NCI-H187 treated with DMSO at 0.1 percent for 48 hours (cell line): ENCODE measurements around the gene PRKD1.
"Not testable (repeated sequence)": the region's sequence is repeated elsewhere in the genome, so short reads cannot be mapped to it uniquely, and the experiment has no call there.

Experiments
- DNase-seq: peaks from one replicate; lab custom pipeline; 2025; lab: John Stamatoyannopoulos, UW

The PRKD1 gene

DNA sequence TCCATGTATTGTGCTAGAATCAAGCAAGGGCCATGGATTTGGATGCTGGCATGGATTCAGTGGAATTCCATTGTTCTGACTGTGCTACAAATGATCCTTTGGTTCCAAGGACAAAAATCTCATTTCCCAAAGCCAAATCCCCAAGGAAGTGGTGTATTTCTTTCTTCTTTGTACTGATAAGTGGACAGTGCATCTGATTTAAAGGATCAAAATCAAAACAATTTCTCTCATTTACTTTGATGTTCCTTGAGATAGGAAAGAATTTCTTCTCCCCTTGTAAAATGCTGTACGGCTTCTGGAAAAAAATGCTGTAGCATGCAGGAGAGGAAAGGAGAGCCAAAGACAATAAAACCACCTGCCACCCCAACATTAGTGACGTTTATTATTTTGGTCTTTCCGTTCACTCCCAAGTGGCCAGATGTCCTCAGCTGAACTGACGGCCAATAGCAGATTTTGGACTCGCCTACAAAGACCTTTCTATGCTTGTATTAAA, 185.7 kb downstream of the PRKD1 start:
- no peak for DNase-seq

DNA sequence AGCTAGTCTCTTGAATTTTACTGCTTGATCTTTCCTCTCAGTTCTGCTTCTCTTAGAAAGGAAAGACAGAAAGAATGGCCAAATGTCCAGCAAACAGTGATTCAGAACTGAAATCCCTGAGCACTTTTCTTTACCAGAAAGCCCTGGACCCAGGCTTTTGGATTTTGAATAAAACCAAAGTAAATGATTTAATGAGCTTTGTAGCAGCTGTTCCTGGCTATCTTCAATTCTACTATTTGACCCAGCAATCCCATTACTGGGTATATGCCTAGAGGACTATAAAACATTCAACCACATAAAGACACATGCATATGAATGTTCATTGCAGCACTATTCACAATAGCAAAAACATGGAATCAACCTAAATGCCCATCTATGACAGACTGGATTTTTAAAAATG, 187.2 kb downstream of the PRKD1 start:
- no peak for DNase-seq

DNA sequence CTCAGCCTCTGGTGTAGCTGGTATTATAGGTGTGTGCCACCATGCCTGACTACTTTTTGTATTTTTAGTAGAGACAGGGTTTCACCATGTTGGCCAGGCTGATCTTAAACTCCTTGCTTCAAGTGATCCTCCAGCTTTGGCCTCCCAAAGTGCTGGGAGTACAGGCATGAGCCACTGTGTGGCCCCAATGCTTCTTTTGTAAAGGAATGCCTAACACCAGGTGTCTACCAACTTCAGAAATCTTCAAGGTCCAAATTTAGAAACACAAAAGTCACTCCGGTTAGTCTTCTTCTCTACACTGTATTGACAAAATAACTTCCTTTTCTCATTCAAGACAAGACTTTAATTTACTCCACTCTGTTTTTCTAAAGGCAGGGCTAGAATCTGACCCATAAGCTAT, 188.7 kb downstream of the PRKD1 start:
- DNase-seq: no peak

DNA sequence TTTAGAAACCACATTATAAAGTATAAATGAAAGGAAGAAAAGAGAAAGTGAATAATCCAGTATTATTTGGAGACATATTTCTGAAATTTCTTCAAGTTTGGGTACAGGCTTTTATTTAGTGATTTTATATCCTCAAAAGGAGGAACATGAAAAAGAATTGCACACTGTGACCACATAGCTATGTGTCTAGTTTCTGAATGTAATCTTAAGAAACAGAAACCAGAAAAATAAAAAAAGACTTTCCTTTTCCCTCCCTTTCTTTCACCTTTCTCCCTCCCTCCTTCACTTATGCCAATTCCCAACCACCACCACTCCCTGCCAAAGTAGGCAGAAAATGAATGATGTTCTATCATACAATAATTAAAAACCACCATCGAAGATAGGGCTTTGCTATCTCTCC, 189.6 kb downstream of the PRKD1 start:
- DNase-seq: no peak

DNA sequence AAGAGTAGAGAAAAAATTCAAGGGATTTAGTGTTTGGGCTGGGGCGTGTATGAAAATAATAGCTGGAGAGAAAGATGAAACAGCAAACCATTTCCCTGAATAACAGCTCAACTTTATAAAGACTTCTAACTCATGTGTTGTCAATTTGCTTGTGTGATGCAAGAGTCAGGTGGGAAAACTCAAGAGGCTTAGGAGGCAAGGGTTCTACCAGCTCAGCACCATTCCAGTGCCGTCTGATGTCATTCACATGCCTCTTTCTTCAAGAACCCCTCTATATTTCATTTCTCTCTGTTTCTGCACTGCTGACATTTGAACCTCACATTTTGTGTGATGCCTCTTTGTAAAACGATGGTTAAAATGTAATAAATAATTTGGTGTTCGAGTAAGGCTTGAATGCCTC, 192.2 kb downstream of the PRKD1 start:
- DNase-seq: no peak

DNA sequence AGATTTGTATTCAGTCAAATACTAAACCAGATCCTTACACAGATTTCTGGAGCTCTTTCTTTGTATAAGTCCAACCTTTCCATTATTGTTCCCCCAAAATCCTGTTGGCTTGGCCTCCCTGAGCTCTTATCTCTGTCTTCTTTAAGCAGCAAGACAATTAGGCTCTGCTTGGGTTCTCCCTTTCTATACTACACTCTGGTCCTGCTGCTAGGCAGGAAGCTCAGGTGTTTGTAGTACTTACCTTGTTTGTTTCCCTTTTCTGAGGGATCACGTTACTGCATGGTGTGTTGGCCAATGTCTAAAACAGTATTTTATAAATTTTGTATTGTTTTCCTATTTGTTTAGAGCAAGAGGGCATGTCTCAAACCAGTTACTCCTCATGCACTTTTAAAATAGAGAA, 192.9 kb downstream of the PRKD1 start:
- no peak for DNase-seq

DNA sequence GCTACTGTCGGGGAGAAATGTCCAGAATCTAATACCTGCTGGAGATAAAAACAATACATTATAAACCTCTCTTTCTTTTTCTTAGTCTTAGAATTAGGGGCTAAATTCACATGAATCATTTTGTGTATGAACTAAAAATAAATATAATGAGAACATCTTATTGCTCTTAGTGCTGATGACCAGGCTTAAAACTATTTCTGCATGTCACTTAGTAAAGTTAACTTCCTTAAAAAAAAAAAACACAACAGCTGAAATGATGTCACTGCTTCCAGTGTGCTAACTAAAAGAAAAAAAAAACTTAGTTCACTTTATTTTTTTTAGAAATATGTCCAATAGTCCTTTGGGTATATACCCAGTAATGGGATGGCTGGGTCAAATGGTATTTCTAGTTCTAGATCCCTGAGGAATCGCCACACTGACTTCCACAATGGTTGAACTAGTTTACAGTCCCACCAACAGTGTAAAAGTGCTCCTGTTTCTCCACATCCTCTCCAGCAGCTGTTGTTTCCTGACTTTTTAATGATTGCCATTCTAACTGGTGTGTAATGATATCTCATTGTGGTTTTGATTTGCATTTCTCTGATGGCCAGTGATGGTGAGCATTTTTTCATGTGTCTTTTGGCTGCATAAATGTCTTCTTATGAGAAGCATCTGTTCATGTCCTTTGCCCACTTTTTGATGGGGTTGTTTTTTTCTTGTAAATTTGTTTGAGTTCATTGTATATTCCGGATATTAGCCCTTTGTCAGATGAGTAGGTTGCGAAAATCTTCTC, 200.9 kb downstream of the PRKD1 start:
- DNase-seq: not testable (repeated sequence)

DNA sequence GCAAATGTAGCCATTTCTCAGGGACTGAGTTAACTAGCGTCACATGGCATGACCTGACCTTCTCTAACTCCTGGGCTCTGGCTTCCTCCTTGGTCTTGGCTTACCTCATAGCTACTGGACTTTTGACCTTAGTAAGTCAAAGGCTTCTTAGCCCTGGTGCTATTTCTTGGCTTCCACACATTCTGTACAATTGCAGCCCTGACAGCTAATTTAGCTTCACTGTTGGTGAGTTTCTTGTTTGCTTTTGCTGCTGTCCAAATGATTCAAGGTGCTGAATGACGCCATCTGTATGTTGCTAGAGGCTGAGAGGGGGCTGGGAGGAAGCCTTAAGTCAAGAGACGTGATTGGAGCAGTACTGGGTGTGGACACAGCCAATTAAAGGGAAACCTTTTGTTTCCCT, 202.7 kb downstream of the PRKD1 start:
- no peak for DNase-seq

DNA sequence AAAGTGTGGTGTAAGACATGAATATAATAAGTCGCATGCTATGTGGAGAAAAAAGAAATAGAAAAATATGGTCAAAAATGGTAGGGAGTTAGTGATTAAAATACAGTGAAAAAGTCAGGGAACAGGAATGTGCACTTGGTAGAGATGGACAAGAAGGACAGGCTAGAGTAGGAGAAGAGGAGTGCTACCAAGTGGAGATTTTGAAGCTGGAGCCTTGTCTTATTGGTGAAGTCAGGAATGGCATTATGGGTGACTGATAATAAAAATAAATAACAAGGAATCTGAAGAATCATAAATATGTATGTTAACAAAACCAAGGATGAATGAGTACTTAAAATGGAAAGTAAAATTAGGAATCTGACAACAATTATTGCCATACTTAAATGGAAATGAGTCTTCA, 204.8 kb downstream of the PRKD1 start:
- DNase-seq: no peak

DNA sequence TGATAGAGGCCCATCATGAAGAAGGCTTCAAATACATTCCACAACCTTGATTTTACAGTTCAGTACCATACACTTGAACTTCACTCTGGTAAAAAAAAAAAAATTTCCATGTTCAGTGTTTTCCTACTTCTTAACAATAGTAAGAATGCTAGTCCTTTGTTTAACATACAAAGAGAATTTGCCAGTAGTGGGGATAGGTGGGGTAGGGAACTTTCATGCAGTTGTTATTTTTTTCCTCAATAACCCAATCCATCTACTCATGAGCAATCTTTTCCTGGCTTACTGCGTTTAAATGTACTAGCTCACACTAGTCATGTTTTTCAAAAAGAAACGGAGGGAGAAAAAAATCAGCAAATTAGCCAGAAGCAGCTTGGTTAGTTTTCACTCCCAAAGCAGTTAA, 206.1 kb downstream of the PRKD1 start:
- DNase-seq: no peak

DNA sequence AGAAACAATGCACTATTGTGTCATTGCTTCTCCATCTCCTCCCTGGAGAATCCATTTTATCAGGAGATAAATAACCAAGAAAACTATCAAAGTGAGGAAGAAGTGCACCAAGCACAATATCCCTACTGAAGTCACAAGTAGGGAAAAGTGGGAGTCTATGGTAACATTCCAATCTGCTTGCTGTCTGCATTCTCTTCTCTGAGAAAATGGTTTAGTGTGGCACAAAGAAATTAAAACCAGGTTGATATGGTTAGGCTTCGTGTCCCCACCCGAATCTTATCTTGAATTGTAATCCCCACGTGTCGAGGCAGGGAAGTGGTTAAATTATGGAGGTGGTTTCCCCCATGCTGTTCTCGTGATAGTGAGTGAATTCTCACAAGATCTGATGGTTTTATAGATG, 209.7 kb downstream of the PRKD1 start:
- no peak for DNase-seq

DNA sequence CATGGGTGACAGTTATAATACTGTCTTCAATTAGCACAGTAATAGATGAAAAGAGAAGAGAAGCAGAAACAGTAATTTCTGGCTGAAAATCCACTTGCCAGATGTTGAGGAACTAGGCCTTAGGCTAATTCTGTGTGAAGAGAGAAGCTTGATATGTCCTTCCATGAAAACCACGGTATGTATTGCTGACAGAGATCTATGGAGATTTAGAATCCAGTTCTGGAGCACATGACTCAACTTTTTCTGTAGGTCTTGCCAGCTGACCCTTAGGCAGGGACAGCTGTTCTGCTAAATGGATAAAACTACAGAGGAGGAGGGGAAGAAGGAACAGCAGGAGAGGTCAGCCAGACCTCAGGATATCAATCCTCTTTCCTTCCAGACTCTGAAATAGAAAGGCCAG, 211.5 kb downstream of the PRKD1 start:
- no peak for DNase-seq

DNA sequence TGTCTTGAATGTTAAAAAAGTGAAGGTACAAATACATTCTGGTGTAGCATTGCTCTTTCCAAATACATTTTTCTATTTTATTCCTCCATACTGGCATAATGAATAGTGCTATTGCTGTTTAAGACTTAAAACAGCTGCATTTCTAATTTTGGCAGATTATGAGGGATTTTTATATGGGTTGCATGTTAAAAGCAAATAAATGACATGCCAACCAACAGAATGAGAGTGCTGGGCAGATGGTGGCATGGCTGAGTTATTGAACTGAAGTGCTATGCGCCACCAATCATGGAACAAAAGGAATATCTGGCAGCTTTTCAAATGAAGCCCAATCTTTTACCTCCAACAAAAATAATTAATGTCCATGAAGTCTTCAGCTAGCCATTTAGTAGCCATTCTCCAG, 215.0 kb downstream of the PRKD1 start:
- DNase-seq: no peak

DNA sequence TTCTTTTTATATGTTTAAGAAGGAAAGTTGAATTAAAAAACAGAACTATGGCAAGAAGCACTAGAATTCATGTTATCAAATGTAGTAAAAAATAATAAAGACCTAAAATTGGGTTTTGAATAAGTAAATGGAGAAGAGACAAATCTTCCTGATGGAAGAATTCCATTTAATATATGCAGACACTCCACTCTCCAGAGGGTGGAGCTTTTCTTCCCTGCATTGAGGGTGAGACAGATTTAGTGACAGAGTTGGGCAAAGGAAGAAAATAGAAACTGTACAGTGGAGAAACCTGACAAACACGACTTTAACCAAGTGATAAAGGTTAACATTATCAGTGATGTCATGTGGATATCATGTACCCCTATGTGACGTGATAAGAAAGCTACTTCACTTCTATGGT, 217.6 kb downstream of the PRKD1 start:
- no peak for DNase-seq

DNA sequence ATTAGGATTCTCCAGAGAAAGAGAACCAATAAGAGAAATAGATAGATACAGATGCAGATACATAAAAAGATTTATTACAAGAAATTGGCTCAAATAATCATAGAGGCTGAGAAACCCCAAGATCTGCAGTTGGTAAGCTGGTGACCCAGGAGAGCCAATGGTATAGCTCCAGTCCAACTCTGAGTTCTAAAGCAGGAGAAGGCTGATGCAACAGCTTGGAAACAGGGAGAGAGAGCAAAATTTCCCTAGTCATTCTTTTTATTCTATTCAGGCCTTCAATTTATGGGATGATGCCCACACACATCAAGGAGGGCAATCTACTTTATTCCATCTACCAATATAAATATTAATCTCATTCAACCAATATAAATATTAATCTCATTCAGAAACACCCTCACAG, 218.2 kb downstream of the PRKD1 start:
- no peak for DNase-seq

DNA sequence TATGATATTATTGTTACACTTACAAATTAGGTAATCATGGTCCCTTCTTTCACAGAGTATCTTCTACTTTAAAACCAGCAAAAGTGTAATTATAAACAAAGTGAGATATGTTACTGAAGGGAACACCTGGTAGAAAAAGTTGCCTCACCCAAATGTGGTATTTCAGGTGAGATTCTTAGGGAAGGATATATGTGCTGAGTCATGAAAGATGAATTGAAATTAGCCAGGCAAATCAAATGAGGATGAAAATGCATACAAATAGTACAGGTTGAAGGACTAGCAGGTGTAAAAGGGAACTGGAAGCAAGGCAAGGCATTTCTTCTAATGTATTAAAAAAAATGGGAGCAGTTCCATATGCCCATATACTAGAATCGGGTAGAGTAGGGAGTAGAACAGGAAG, 220.9 kb downstream of the PRKD1 start:
- DNase-seq: no peak

DNA sequence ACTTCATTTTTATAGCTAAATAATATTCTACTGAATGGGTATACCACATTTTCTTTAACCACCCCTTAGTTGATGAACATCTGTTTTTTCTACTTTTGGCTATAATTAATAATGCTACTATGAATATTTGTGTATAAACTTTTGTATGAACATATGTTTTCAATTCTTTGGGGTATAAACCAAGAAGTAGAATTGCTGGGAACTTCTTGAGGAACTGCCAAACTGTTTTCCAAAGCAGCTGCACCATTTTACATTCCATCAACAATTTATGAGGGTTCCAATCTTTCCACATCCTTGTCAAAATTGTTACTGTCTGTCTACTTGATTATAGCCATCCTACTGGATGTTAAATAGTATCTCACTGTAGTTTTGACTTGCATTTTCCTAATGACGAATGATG, 221.8 kb downstream of the PRKD1 start:
- no peak for DNase-seq

DNA sequence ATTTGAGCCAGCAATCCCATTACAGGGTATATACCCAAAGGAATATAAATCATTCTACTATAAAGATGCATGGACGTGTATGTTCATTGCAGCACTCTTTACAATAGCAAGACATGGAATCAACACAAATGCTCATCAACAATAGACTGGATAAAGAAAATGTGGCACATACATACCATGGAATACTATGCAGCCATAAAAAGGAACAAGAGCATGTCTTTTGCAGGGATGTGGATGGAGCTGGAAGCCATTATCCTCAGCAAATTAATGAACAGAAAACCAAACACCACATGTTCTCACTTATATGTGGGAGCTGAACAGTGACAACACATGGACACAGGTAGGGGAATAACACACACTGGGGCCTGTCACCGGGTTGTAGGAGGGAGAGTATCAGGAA, 238.1 kb downstream of the PRKD1 start:
- not testable (repeated sequence) for DNase-seq

DNA sequence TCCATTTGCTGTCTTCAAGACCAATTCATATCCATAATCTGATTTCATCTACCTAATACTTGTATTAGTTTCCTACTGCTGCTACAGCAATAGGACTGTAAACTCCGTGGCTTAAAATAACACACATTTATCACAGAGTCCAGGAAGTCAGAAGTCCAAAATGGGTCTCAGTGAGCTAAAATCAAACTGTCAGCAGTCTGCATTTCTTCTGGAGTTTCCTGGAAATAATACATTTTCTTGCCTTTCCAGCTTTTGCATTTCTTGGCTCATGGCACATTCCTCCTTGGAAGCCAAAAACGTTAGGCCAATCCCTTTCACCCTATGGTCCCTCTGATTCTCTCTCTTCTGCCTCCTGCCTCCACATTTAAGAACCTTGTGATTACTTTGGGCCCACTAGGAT, 239.8 kb downstream of the PRKD1 start:
- DNase-seq: no peak

DNA sequence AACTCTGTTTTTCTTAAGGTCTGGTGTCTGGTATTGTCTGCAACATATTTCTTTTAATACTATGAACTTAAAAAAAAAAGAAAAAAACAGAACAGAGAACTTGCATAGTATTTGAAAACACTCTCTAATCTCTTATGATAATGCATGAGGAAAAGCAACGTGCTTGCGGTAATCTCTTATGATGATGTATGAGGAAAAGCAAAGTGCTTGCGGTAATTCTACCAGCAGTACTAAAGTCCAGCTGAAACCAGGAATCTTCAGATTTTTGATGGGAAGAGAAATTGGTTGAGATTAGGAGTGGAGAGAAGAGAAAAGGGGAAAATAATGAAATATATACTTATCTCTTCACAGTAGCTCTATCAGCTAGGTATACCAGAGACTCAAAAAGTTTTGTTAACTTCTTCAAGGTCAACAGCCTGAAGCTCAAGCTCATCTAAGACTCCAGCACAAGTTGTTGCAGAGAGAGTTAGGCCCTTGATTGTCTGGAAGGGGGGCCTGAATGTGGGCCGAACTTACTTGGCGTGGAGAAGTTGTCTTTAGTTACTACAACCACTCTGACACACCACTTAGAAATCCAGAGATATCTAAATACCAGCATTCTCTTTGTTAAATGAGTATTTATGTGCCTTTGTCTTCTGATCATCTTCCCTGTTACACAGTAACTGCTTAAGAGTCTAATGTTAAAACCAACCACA, 240.4 kb downstream of the PRKD1 start:
- no peak for DNase-seq

DNA sequence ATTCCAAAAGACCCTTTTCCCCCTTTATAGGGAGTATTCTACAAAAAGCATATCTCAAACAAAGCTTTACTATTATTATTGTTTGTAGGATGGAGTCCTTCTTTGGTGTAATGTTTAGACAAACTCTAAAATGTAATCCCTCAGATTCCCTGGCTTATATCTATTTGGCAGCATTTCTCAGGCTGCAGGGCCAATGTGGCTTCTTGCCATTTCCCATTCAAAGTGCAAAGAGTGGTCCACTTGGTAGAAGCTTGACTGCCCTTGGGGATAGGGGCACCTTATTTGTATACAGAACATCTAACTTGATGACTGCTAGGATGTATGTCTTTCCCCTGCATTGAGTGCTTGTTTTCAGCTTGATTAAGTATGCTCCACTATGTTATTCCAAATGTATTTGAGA, 242.7 kb downstream of the PRKD1 start:
- DNase-seq: no peak

DNA sequence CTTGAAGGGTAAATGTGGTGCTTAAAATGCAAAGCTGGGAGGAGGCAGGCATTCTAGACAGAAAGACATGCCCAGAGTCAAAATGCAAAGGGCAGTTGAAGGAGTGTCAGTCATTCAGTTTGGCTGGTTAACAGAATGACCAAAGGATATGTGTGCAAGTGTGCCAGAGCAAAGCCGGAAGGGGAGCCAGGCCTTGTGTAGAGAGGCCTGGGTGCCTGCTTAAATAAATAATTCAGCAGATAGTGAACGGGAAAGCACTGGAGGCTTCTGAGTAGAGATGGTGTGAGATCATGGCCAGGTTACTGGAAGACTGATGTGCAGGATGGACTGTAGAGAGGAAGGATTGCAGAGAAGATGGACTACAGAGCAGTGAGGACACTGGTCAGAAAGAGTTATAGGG, 244.9 kb downstream of the PRKD1 start:
- DNase-seq: no peak

DNA sequence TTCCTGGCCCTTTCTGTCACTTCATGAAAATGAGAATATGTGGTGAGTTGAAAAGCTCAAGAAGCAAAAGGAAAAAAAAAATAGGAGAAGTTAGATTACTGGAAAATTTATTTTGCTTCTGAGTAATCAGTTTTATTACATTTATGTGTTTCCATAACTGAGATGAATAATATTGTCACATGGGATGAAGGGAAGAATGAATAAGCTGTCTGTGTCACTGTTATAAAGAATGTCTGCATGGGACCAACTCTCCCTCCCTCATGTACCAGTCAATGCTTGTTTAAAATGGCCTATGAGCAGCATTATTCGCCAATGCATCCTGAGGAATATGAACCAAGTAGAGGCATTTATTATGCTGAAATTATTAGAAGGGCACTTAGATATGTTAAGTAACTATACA, 246.3 kb downstream of the PRKD1 start:
- no peak for DNase-seq
